HG03521 (cell line): Measurements from ENCODE around the gene APOBEC4.
A peak's percentile ranks its signal among the peaks of the same experiment; 100 is the strongest.

Source experiments
- ATAC-seq: cut with Tn5 transposase; IDR thresholded peaks from one replicate; pipeline ENCODE4 v1.9.1; 2021; ENCODE audit warnings: mild to moderate bottlenecking, moderate library complexity; ENCODE audit not compliant: unreplicated experiment

Gene APOBEC4

DNA sequence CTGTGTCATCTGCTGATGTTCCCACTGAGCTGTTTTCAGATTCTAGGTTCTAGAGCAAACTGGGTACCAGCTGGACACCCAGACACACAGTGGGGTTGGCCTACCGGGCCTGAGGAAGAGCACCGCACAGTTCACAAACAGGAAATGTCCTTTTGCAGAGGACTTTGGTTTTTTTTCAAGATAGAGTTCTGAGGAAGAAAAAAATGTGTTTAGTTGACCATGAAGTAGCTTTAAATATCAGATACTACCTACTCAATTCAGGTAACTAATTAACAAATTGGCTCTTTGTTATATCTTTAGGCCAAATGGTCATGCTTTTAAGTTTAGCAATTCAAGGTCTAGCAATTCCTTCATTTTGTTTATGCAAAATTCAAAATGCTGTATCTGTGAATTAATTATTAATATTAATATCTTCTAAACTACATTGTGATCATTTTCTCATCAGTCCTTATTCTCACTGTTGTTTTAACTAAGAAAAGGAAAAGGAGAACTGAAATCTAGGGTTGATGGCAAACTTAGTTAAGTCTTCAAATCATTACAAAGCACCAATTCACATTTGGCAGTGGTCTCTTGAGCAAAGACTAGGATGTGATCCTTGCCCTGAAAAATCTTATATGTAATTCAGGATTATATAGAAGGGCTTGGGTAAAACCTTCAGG, 45.7 kb downstream of the APOBEC4 start:
- ATAC-seq: no peak

DNA sequence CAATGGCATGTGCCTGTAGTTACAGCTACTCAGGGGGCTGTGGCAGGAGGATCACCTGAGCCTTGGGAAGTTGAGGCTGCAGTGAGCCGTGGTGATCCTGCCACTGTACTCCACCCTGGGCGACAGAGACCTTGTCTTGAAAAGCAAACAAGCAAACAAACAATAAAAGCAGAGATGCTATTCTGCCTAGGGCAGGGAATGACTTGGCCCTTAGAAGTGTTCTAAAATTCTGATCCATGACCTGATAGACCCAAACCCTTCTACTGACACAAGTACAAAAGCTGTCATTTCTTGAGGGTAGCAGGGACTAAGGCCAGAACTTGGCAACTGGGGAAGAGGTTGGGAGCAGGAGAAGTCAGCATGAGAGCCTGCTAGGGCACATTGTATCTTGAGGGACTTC, 47.2 kb downstream of the APOBEC4 start:
- ATAC-seq: no peak

DNA sequence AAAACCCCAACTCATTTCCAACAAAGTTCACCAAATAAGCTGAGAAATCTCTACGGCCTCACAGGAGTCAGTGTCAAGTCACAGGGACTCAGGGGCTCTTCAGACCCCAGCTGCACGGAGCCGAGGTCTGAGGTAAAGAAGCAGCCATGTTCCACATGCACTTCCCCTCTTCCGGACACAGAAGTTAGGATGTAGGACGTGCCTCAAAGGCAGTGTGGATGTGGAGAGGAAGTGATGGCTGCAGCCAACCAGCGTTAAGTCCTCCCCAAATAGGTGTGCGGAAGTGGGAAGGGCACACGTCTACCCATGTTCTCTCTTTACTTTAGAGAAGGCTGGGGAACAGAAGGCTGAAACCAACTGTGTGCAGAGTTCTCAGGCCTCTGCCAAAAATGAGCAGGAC, 48.3 kb downstream of the APOBEC4 start:
- ATAC-seq: no peak

DNA sequence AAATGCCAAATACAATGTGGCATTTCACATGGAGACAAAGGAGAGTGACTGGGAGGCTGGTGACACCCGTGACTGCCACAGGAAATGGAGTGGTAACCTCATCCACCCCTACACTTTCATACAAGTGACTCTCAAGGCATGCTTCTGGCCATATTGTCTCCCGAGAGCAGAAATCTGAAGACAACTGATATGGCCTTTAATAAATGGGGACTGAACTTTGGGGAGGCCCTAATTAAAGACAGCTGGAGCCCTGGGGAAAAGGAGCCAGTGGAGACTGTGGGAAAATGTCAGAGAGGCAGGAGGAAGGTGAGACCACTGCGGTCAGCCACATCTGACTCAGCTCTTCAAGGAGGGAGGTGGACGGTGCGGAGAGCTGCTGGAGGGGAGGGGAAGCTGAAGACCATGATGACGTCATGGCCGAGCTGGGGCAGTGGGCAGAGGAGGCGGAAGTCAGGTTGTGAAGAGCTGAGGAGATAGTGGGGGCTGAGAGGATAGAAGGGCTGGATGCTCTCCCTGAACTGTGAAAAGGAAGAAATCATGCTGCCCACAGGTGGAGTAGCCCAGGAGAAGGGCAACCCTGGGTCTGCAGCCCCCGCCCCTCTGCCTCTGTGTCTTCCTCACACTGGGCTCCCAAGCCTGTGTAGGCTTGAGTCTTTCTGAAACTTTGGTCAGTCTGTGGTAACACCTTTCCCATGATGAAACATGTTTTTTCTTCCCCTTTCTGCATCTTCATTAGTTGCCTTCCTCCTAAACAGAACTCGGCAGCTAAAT, 48.9 kb downstream of the APOBEC4 start:
- peak; percentile 38 for ATAC-seq

DNA sequence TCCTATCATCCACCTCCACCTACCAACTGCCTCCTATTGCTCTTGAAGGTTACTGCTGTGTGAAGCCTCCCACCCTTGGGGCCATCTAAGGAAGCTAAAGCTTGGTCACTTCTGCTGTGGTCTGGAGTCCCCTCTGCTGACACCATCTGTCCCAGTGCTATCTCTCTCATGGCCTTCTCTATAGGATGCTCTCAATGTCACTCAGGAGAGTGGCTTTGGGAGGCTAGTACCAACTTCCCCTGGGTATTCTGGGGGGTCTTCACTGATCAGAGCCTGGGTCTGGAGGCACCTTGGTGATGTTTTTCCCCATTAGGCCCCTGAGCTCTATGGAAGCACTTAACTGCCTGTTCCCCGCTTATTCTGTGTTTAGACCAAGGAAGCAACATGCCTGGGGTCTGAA, 50.6 kb downstream of the APOBEC4 start:
- ATAC-seq: no peak

DNA sequence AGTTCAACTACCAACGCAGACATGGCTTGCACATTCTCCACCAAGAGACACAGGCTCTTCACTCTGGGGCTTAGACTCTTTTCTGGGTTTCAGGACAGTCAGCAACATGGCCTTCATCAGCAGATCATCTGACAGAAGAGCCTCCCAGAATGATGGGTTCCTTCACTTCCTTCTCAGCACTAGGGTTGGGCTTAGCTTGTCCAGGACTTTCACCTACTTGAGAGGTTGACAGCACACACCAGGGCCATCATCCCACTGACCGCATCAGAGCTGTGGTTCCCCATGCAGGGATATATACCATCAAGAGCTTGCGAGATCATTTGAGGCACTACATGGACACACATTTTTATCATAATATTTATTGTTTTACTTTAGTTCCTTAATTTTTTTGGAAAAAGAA, 52.5 kb downstream of the APOBEC4 start:
- no peak for ATAC-seq

DNA sequence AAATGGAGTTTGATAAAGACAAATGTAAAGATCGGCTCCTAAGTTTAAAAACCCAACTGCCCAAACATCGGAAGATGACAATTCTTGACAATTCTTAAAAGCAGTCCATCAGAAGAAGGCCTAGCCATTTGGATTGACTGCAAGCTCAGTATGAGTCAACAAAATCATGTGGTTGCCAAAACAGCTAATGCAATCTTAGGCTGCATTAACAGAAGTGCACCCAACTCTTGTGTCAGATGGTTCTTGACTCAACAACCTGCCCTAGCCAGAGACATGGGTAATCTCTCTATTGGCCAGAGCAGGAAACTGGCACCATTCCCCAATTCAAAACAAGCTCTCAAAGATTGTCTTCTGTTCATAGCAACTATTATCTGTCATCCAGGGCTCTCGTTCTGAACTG, 53.0 kb downstream of the APOBEC4 start:
- no peak for ATAC-seq

DNA sequence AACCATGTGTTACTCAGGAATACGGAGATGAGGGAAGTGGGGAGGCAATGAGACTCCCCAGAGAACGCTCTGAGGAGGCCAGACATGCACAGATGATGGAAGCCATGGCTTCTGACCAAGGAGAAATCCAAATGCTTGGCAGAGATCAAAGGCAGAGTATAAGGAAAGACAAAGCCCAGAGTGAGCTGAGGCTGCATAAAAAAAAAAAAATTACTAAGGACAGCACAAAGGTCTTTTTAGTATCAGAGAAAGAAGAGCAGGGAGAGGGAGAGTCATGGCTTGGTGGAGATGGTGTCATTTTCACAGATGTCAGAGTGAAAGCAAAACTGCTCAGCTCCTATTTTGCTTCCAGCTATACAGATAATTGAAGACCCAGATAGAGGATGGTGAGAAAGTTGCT, 54.7 kb downstream of the APOBEC4 start:
- ATAC-seq: peak; percentile 67

DNA sequence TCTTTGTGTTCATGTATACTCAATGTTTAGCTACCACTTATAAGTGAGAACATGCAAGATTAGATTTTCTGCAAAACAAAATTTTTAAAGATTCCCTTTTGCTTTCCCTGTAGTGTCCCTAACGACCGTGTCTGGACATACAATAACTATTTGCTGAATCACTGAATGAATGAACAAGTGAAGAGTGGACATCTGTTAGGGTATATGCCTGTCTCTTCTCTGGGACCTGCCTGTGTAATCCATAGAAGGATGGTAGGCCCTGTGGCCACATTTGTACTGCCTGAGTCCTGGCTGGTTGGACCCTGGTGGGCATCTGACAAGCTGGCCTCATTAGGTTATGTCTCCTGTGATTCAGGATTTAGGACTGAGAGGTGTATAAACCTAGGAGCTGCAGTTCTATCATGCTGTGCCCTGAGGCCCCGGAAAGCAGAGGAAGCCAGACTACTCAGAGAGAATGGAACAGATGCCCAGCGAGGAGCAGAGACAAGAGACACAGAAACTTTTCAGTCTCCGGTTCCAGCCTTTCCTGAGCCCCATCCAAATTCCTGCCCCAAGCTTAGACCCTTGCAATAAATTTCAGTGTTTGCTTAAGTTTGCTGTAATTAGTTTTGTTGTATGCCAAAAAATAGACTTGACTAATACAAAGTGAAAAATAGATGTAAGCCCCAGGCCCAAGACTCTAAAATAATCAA, 55.3 kb downstream of the APOBEC4 start:
- no peak for ATAC-seq

DNA sequence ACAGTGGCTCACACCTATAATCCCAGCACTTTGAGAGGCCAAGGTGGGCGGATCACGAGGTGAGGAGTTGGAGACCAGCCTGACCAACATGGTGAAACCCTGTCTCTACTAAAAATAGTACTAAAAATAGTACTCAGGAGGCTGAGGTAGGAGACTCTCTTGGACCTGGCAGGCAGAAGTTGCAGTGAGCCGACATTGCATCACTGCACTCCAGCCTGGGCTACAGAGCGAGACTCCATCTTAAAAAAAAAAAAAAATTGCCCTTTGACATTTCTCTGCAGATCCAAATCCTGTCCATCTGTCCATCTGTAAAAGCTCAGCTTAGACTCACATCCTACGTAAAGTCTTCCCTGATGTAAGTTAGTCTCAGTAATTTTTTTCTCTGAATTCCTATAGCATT, 56.6 kb downstream of the APOBEC4 start:
- no peak for ATAC-seq
